SK-N-SH treated with all-trans-retinoic acid at 6 μM for 48 hours (cell line): ENCODE data around the gene RBM33.

Source experiments
- ATAC-seq: fragments of 200-7000 bp; cut with Tn5 transposase; 3 replicates; pipeline ENCODE4 v1.9.1; 2020; ENCODE audit warnings: mild to moderate bottlenecking, moderate library complexity
- ARNTL ChIP-seq: fragments of 450-650 bp; formaldehyde crosslinking; IDR thresholded peaks from 2 replicates; pipeline ENCODE4 v1.5.0; 2020; ENCODE audit warnings: low read depth, mild to moderate bottlenecking, moderate library complexity, borderline replicate concordance
- BACH2 ChIP-seq: fragments of 250-450 bp; sonication (Bioruptor Pico); IDR thresholded peaks from 2 replicates; pipeline ENCODE4 v1.9.0; 2021; ENCODE audit warnings: mild to moderate bottlenecking, borderline replicate concordance
- CREB5 ChIP-seq: fragments of 250-450 bp; sonication (Bioruptor Pico); IDR thresholded peaks from 2 replicates; pipeline ENCODE4 v1.5.1; 2020; ENCODE audit warnings: low read depth, mild to moderate bottlenecking, moderate library complexity
- CSRNP3 ChIP-seq: fragments of 250-450 bp; sonication (Bioruptor Pico); IDR thresholded peaks from 2 replicates; pipeline ENCODE4 v1.5.1; 2021; ENCODE audit warnings: mild to moderate bottlenecking, moderate library complexity
- ESRRG ChIP-seq: fragments of 250-450 bp; sonication (Bioruptor Pico); IDR thresholded peaks from 2 replicates; pipeline ENCODE4 v1.6.1; 2021; ENCODE audit warnings: mild to moderate bottlenecking
- GLIS3 ChIP-seq: fragments of 250-450 bp; sonication (Bioruptor Pico); IDR thresholded peaks from 2 replicates; pipeline ENCODE4 v1.5.0; 2020; ENCODE audit warnings: mild to moderate bottlenecking, moderate library complexity
- ISL1 ChIP-seq: fragments of 250-450 bp; sonication (Bioruptor Pico); IDR thresholded peaks from 2 replicates; pipeline ENCODE4 v2.1.2; 2022; ENCODE audit warnings: mild to moderate bottlenecking, moderate library complexity
- OSR1 ChIP-seq: fragments of 250-450 bp; sonication (Bioruptor Pico); IDR thresholded peaks from 2 replicates; pipeline ENCODE4 v1.8.0; 2022; ENCODE audit warnings: moderate library complexity, mild to moderate bottlenecking, inconsistent platforms
- PATZ1 ChIP-seq: fragments of 250-450 bp; sonication (Bioruptor Pico); IDR thresholded peaks from 2 replicates; pipeline ENCODE4 v1.8.0; 2020; ENCODE audit warnings: mild to moderate bottlenecking, moderate library complexity, borderline replicate concordance
- POU6F1 ChIP-seq: fragments of 250-450 bp; sonication (Bioruptor Pico); IDR thresholded peaks from 2 replicates; pipeline ENCODE4 v1.8.0; 2021; ENCODE audit warnings: low read depth, mild to moderate bottlenecking, moderate library complexity, borderline replicate concordance
- PPARA ChIP-seq: fragments of 250-450 bp; sonication (Bioruptor Pico); IDR thresholded peaks from 2 replicates; pipeline ENCODE4 v1.5.0; 2020; ENCODE audit warnings: mild to moderate bottlenecking, borderline replicate concordance
- RARB ChIP-seq: fragments of 250-450 bp; sonication (Bioruptor Pico); IDR thresholded peaks from 2 replicates; pipeline ENCODE4 v1.8.0; 2021; ENCODE audit warnings: mild to moderate bottlenecking, moderate library complexity
- SNAI2 ChIP-seq: fragments of 250-450 bp; sonication (Bioruptor Pico); IDR thresholded peaks from 2 replicates; pipeline ENCODE4 v1.5.0; 2020; ENCODE audit warnings: mild to moderate bottlenecking, moderate library complexity
- TCF4 ChIP-seq: fragments of 250-450 bp; sonication (Bioruptor Pico); IDR thresholded peaks from 2 replicates; pipeline ENCODE4 v1.8.0; 2021; ENCODE audit warnings: mild to moderate bottlenecking, moderate library complexity, borderline replicate concordance
- TOX ChIP-seq: fragments of 250-450 bp; sonication (Bioruptor Pico); IDR thresholded peaks from 2 replicates; pipeline ENCODE4 v1.8.0; 2021; ENCODE audit warnings: mild to moderate bottlenecking, moderate library complexity, borderline replicate concordance
- TSHZ2 ChIP-seq: fragments of 250-450 bp; sonication (Bioruptor Pico); IDR thresholded peaks from 2 replicates; pipeline ENCODE4 v1.5.0; 2020; ENCODE audit warnings: mild to moderate bottlenecking, moderate library complexity
- ZC3H10 ChIP-seq: fragments of 250-450 bp; sonication (Bioruptor Pico); IDR thresholded peaks from 2 replicates; pipeline ENCODE4 v1.5.1; 2021; ENCODE audit warnings: mild to moderate bottlenecking, moderate library complexity
- ZFP3 ChIP-seq: fragments of 250-450 bp; sonication (Bioruptor Pico); IDR thresholded peaks from 2 replicates; pipeline ENCODE4 v1.5.0; 2020; ENCODE audit warnings: mild to moderate bottlenecking, moderate library complexity
- ZFP30 ChIP-seq: fragments of 450-650 bp; formaldehyde crosslinking; IDR thresholded peaks from 2 replicates; pipeline ENCODE4 v1.5.0; 2022; ENCODE audit warnings: mild to moderate bottlenecking, moderate library complexity
- ZNF565 ChIP-seq: fragments of 450-650 bp; formaldehyde crosslinking; conservative IDR thresholded peaks from 2 replicates; pipeline ENCODE4 v1.5.0; 2020; ENCODE audit warnings: low read depth, mild to moderate bottlenecking, moderate library complexity
- ZNF70 ChIP-seq: fragments of 450-650 bp; formaldehyde crosslinking; IDR thresholded peaks from 2 replicates; pipeline ENCODE4 v1.5.0; 2020; ENCODE audit warnings: mild to moderate bottlenecking, moderate library complexity
- ZNF8 ChIP-seq: fragments of 450-650 bp; formaldehyde crosslinking; IDR thresholded peaks from 2 replicates; pipeline ENCODE4 v1.5.0; 2020; ENCODE audit warnings: mild to moderate bottlenecking, moderate library complexity

The RBM33 gene

GRCh38 chr7:155662343-155663043 is 18.0 kb downstream of the RBM33 start (continued):
- no peak for TF ChIP-seq TSHZ2 (CRISPR knock-in tag)
- TF ChIP-seq PATZ1 (CRISPR knock-in tag) = no peak
- TF ChIP-seq OSR1 = no peak

GRCh38 chr7:155663937-155664336 is 19.5 kb downstream of the RBM33 start:
- ATAC-seq = no peak
- TF ChIP-seq ZFP30 (CRISPR knock-in tag) (no peak), ISL1 (CRISPR knock-in tag) (no peak), ARNTL (no peak), ZNF8 (CRISPR knock-in tag) (no peak), POU6F1 (CRISPR knock-in tag) (no peak), GLIS3 (no peak), ZNF70 (CRISPR knock-in tag) (no peak), CSRNP3 (CRISPR knock-in tag) (no peak), SNAI2 (CRISPR knock-in tag) (no peak), TCF4 (CRISPR knock-in tag) (no peak), PPARA (CRISPR knock-in tag) (no peak), TOX (CRISPR knock-in tag) (no peak), ZNF565 (CRISPR knock-in tag) (no peak), ESRRG (CRISPR knock-in tag) (no peak), ZFP3 (CRISPR knock-in tag) (no peak), BACH2 (CRISPR knock-in tag) (no peak), PATZ1 (CRISPR knock-in tag) (no peak), ZC3H10 (CRISPR knock-in tag) (no peak), CREB5 (no peak), RARB (CRISPR knock-in tag) (no peak)
